GM21360 (cell line): ENCODE measurements around the gene ZNF143.
A peak's percentile ranks its signal among the peaks of the same experiment; 100 is the strongest.
"Not testable (repeated sequence)": the region's sequence is repeated elsewhere in the genome, so short reads cannot be mapped to it uniquely, and the experiment has no call there.

Experiments
- ATAC-seq: cut with Tn5 transposase; IDR thresholded peaks from one replicate; pipeline ENCODE4 v1.9.1; 2021; ENCODE audit warnings: mild to moderate bottlenecking, moderate library complexity; ENCODE audit not compliant: unreplicated experiment

Gene ZNF143

DNA sequence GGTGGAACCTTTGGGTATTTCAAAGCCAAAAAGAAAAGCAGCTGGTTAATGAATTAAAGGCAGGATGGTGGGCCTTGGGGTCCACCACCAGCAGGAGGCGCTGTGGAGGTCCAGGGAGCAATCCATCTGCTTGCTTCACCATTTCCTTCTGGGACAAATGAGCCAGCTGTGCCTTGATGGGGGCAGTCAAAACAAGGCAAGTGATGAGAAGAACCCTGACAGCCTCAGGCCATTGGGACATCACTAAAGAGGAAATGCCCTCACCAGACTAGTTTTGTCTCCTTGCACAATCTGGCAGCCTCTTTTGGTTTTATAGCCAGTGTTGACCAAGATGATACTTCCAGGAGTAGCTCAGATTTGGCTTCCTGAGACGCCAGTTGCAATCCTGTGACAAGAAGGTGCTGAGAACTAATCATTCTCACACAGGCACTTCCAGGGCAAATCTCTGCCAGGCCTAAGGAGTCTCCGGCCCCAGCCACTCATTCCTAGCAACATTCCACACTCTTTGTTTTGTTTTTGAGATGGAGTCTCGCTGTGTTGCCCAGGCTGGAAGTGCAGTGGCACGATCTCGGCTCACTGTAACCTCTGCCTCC is 74.5 kb downstream of the ZNF143 start:
- ATAC-seq = no peak

DNA sequence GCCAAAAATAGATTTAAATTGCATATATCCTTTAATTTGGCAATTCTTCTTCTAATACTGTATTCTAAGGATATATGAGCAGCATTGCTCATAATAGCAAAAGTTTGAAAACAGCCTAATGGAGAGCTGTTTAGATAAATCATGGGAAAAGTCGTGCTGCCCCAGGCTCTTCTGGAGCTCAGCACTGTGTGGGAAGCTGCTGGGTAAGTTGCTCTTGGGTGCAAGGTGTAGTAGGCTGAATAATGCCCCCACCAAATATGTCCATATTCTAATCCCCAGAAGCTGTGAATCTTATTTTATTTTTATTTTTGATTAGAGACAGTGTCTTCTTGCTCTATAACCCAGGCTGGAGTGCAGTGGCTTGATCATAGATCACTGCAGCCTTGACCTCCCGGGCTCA is 77.7 kb downstream of the ZNF143 start:
- no peak for ATAC-seq

DNA sequence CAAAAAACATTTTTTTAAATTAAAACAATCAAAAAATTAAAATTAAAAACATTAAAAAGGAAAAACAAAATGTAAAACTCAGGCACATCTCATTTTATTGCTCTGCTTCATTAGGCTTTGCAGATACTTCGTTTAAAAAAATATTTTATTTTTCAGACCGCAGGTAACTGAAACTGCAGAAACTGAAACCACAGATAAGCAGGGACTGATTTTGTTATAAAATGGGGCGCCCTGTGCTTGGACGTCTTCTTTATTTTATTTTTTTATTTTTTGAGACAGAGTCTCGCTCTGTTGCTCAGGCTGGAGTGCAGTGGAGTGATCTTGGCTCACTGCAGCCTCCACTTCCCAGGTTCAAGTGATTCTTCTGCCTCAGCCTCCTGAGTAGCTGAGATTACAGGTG is 88.4 kb downstream of the ZNF143 start:
- not testable (repeated sequence) for ATAC-seq

DNA sequence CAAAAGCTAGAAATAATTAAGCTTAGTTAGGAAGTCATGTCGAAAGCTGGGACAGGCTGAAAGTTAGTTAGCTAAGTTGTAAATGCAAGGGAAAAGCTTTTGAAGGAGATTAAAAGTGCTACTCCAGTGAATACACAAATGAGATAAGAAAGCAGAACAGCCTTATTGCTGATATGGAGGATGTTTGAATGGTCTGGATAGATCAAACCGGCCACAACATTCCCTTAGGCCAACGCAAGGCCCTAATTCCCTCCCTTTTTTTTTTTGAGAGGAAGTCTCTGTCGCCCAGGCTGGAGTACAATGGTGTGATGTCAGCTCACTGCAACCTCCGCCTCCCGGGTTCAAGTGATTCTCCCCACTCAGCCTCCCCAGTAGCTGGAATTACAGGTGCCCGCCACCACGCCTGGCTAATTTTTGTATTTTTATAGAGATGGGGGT is 89.4 kb downstream of the ZNF143 start:
- no peak for ATAC-seq

DNA sequence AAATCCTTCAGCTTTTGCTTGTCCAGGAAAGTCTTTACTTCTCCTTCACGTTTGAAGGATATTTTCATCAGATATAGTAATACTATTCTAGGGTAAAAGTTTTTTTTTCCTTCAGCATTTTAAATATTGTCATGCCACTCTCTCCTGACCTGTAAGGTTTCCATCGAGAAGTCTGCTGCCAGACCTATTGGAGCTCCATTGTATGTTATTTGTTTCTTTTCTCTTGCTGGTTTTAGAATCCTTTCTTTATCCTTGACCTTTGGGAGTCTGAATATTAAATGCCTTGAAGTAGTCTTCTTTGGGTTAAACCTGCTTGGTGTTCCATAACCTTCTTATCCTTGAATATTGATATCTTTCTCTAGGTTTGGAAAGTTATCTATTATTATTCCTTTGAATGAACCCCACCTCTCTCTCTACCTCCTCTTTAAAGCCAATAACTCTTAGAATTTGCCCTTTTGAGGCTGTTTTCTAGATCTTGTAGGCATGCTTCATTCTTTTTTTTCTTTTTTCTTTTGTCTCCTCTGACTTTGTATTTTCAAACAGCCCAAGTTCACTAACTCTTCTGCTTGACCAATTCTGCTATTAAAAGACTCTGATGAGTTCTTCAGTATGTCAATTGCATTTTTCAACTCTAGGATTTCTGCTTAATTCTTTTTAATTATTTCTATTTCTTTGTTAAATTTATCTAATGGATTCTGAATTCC is 100.6 kb downstream of the ZNF143 start:
- ATAC-seq = no peak

DNA sequence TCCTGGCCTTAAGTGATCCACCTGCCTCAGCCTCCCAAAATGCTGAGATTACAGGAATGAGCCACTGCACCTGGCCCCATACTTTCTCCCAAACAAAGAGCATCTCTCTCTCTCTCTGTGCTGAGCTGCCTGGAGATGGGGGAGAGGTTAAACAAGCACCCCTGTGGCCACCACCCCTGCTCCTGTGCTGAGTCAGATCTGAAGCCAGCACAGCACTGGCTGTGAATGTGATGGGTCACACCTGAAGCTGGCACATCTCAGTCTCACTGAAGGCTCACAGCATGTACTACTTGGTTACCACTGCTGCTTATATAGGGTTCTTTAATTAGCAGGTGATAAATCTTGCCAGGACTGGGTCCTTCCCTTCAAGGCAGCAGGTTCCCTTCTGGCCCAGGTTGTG is 101.9 kb downstream of the ZNF143 start:
- no peak for ATAC-seq

DNA sequence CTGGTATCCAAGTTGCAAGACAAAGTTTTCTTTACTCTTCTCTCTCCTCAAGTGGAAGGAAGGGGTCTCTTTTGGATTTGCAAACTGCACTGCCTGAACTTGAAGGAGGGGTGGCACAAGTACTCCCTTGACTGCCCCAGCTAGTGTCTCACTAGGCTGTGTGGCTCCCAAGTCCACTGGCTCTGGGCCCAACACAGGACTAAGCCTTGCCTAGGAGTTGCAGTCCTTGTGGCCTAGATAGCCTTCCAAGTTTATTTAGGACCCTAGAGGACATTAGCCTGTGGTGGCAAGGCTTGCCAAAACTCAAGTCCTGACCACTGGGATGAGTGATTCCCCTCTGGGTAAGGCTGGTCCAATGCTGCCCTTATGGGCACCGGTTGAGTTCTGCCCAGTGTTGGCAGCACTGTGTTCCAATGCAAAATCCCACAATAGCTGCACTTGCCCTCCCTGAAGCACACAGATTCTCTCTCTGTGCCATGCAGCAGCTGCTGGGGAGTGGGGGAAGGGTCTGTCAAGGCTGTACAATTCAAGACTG is 102.5 kb downstream of the ZNF143 start:
- no peak for ATAC-seq

DNA sequence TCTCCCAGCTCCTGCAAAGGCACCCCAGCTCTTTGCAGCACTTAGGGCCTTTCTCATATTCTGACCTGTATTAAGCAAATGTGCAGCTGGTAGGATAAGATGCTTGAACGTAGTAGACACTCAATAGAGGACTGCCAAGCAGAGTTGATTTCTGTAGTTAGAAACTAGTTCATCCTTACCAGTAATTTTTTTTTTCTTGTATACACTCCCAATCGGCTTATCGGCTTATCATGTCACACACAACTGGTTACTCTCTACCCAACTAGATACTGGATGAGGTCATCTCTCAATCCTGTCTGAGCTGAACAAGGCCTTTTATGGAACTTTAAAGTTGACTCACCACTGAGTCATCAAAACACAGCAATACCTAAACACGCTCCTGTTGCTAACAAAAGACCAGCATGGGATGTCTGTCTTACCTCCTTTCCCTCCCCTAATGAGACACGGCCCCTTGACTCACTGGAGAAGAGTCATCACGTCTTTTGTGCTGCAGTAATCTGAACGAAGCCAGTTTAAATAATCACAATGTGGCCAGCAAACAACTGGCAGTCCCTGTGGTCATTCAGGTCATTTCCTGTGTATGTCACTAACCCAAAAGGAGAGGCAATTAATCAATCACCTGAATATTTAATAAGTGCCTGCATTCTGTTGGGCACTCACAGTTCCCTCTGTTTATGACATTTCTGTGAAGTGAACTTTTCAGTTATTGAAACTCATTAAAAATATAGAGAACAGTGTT is 105.2 kb downstream of the ZNF143 start:
- peak; percentile 86 for ATAC-seq

DNA sequence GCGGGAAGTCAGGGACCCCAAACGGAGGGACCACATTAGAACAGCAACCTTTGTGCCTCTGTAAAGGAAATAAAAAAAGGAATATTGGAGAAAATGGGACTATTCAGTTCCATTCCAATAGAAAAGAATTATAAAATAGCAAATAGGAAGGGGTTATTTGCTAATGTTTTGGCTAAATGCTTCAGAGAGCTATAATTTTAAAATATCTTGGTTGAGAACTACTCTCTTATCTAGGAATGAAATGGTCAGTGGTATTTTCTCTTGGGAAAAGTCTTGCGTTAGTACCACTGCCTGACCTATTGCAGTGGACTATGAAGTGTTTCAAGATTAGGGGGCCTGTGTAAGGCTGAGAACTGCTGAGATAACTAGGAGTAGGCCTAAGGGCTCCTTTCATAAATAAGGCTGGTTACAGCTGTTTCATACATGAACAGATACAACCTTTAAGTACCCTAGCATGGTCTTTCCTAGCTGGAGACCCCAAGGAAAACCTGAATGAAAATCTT is 105.8 kb downstream of the ZNF143 start:
- ATAC-seq = no peak

DNA sequence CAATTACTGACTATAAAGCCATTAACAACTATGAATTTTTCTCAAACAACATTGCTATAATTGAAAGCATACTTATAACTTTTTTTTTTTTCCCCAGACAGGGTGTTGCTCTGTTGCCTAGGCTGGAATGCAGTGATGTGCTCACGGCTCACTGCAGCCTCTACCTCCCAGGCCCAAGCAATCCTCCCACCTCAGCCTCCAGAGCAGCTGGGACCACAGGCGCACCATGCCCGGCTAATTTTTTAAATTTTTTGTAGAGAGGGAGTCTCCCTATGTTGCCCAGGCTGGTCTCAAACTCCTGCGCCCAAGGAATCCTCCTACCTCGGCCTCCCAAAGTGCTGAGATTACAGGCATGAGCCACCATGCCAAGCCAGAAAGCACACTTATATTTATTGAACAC is 106.6 kb downstream of the ZNF143 start:
- ATAC-seq = no peak

DNA sequence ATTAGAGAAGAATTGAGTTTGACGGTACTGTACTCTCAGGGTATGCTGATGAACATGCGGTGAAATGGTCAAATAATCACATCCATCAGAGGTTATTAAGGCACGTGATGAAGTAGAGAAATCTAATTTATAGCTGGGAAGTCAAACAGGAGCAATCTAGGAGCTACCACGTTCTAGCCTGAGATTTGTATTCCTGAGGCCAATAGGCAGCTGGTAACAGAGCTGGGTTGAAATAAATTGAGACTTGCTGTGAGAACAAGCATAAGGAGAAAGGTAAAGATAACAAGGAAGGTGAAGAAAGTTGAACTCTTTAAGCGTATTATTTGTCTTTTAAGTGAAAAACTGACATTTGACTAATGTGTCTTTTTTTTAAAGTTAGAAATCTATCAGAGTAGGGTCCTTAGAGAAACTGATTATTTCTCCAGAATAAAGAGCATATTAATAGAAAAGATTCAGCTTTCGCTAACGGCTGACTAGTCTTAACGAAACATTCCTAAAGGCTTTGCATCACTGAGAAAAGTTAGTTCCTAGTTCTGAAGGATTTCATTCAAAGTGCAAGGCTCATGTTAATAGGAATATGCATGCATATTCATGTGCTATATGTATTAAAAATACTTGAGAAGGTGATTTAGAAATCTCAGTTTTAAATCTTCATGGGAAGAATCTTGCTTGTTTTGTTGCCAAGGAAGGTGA is 107.5 kb downstream of the ZNF143 start:
- no peak for ATAC-seq

DNA sequence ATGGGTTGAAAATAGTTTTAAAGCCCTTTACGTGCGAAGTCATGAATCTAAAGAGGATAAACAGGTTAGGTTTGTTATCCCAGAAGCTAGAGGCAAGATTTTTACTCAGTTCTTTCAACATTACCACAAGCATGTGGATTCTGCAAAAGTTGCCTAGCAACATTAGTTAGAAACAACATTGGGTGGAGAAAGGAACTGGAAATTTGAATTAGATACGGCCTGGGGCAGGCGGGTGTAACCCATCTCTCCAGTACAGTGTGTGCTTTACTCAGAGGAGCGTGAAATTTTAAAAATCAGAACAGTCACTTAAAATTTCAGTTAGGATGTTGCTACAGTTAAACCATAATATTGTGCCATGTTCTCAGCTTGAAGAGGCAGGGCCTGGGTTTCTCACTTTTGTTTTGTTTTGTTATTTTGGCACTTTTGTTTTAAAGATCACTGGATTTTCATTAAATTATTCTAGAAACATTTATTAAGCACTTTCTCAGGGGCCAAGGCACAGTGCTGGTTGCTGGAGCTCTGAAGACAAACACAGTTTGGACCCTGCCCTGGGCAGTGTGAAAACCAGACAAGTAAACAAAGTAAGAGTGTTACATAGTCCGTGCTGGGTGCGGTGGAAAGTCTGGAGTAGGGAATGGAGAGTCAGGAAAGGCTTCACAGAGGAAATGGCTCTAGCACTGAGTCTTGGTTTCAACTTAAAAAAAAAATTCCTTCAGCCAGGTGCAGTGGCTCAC is 108.2 kb downstream of the ZNF143 start:
- no peak for ATAC-seq

DNA sequence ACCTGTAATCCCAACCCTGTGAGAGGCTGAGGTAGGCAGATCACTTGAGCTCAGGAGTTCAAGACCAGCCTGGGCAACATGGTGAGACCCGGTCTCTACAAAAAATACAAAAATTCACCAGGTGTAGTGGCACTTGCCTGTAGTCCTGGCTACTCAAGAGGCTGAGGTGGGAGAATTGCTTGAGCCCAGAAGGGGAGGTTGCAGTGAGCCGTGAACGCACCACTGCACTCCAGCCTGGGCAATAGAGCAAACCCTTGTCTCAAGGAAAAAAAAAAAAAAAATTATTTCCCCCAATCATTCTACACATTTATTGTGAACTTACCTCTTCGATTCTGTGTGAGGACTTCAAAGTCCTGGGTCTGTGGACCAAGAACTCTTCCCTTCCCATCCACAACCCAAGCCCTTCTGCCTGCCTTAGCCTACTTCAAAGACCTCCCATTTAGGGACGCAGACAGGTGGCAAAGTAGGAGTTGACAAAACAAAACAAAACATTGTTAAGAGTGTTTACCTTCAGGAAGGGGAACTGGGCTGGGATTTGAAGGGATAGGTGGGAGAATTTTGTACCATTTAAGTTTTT is 108.9 kb downstream of the ZNF143 start:
- no peak for ATAC-seq

DNA sequence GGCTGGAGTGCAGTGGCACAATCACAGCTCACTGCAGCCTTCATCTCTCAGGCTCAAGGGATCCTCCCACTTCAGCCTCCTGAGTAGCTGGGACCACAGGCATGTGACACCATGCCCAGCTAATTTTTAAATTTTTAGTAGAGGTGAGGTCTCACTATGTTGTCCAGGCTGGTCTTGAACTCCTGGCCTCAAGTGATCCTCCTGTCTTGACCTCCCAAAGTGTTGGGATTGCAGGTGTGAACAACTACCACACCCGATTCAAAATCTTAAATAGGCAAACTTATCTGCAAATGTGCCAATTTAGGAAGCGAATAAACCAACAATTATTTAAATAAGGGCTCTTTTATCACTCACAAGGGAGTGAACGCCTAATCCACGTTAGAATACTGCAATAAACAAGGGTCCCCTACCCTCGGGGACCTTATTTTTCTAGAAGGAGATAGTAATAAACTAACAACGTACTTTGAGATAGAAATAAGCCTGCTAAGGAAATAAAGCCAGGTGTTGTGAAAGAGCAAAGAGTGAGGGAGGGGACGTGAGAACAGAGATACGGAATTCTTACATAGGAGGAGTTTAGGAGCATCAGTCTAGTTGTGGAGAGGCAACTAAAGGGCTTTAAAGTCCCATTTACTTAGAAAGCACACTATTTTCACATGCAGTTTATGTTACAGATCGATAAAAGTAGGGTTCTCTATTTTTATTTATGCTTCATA is 109.7 kb downstream of the ZNF143 start:
- no peak for ATAC-seq

DNA sequence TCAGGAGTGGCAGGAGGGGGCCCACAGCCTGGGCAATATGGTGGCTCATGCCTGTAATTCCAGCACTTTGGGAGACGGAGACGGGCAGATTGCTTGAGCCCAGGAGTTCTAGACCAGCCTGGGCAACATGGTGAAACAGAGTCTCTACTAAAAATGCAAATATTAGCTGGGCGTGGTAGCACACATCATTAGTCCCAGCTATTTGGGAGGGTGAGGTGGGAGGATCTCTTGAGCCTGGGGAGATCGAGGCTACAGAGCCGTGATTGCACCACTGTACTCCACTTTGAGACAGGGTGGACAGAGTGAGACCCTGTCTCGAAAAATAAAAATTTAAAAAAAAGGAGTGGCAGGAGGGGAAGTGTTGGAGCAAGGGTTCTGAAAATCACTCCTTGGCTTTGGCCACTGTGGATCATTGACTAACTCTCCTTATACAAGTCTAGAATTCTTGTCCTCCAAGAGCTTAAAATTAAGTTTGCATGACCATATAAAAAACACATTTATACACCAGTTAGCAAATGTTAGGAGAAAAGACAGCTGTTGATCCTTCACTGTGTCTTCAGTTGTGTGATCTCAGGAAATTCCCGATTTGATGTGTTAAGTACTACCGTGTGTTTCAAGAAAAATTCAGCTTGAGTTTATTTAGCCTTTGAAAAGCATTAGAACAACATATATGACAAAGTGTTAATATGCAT is 110.4 kb downstream of the ZNF143 start:
- no peak for ATAC-seq

DNA sequence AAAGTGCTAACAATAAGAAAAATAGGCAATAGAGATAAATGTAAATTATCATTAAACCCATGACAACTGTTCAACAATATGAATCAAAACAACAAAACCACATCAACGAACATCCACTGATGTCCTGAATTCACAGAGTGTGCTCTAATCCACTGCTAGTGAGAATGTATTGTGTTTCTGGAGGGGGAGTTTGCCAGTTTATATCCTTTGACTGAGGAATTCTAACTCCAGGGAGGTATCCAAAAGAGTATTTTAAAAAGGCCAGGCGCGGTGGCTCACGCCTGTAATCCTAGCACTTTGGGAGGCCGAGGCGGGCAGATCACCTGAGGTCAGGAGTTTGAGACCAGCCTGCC is 110.9 kb downstream of the ZNF143 start:
- no peak for ATAC-seq

DNA sequence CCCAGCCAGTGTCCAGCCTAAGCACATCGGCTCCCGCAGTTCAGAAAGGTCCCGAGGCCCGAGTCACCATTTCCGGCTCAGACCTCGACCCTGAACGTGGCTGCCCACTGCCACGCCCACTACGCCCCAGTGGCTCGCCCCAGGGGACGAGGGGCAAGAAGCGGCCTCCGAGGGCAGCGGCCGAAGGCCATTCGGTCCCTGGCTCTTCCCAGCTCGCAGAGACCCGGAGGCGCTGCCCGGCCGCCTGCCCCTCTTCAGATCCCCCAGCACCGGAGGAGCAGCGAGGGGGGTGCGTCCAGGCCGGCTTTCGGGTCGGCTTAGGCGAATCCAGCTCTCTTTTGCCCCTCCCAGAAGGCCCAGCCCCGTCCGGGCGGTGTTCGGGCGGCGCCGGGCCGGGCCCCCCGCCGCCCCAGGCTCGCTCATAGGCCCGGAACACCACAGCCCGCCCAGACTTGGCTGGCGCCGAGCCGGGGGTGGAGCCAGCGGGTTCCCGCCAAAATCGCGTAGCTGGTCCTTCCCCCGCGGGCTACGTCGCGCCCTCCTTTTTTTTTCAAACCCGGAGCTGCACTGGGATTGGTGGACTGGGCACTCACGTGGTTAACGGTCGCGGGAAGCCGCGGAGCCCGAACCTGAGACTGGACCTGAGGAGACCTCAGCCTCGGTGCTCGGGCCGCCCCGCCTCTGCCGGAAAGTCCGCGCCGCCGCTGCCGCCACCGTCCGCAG is 112.4 kb downstream of the ZNF143 start, which contains the start of gene WEE1:
WEE1 (plus strand) TSS at position 619 of the 723 bp plus-strand sequence. CDS start 264 bp downstream, outside the sequence.
- ATAC-seq = peak; percentile 85
